HG02943 (cell line): ENCODE results near the gene EXD3.
A peak's percentile ranks its signal among the peaks of the same experiment; 100 is the strongest.

Experiments used
- ATAC-seq: cut with Tn5 transposase; IDR thresholded peaks from one replicate; pipeline ENCODE4 v1.9.1; 2021; ENCODE audit warnings: mild to moderate bottlenecking, low read depth, moderate library complexity; ENCODE audit not compliant: unreplicated experiment

EXD3 gene

DNA sequence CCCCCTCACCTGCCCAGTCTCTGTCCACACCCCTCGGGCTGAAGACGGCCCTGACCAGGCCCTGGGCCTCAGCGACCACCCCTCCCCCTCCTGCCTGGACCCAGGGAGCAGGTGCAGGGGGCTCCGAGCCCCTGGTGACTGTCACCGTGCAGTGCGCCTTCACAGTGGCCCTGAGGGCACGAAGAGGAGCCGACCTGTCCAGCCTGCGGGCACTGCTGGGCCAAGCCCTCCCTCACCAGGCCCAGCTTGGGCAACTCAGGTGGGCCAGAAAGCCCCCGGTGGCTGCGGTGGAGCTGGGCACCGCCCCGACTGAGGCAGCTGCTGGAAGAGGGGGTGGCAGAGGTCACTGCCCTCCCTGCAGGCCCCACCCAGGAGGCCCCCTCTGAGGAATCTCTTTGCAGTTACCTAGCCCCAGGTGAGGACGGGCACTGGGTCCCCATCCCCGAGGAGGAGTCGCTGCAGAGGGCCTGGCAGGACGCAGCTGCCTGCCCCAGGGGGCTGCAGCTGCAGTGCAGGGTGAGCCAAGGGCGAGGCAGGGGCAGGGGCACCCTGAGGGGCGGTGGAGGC is 10.5 kb upstream of the EXD3 start:
- ATAC-seq = no peak

DNA sequence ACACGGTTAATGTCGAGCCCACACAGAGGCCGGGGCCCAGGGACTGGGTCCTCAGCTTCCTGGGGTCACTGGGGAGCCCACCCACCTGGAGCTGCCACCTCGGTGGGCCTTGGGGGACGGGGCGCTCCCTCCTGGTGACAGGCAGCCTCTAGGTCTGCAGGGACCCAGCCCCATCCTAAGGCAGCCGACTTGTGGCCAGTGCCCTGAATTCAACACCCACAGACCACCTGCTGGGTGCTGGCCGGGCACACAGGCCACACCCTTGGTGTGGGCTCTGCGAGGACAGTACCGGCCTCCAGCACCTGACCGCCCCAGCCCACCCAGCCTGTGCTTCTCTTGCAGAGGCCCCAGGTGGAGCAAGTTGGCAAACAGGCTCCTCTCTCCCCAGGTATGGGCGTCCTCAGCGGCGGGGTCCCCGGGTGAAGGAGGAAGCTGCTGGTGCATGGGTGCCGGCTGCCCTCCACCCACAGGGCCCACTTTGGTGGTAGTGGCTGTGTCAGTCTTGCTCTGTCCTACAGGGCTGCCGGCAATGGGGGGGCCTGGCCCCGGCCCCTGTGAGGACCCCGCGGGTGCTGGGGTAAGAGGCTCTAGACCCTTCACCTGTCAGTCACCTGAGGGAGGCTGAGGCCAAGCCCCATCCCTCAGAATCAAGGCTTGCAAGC is 9.9 kb upstream of the EXD3 start:
- no peak for ATAC-seq

DNA sequence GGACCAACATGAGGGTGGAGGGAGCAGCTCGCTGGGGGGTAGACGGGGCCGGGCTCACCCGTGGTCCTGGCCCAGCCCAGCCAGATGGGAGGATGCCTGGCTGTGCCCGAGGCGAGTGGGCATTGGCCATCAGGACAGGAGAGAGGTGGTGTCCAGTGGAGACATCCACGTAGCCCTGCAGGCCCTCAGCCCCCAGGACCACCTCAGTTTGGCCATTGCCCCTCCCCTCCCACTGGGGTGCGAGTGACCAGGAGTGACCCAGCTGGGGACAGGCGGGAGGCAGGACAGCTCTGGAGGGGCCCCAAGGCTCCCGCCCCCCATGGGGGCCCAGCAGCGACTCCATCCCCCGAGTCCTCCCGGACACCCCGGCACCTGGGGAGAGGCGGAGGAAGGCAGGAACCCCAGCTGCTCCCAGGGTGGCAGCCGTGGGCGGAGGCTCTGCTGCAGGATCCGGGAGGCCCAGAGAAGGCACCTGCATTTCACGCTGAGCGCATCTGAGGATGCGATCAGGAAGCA is 8.5 kb upstream of the EXD3 start:
- ATAC-seq = no peak

DNA sequence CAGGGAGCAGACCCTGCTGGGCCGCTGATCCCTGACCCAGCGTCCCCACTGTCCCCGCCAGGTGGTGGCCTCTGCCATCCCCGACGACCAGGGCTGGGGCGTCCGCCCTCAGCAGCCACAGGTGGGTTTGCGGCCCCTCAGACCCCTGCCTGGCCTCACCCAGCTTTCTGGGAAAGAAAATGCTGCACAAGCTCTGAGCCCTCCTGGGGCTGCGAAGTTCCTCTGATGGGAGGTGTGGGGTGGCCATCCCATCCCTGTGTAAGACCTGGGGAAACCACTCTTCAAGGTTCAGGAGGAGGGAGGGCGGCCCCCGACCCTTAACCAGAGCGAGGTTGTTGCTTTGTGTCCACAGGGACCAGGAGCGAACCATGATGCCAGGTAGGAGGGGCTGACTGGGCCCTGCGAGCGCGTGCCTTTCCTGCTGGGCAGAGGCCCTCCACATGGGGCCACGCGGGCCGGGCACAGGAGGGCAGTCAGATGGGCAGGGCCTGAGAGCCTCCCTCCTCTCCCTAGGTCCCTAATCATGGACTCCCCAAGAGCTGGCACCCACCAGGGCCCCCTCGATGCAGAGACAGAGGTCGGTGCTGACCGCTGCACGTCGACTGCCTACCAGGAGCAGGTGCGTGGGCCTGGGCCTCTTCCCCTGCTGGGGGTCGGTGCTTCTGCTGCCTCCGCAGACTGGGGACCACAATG is 7.9 kb upstream of the EXD3 start:
- no peak for ATAC-seq

DNA sequence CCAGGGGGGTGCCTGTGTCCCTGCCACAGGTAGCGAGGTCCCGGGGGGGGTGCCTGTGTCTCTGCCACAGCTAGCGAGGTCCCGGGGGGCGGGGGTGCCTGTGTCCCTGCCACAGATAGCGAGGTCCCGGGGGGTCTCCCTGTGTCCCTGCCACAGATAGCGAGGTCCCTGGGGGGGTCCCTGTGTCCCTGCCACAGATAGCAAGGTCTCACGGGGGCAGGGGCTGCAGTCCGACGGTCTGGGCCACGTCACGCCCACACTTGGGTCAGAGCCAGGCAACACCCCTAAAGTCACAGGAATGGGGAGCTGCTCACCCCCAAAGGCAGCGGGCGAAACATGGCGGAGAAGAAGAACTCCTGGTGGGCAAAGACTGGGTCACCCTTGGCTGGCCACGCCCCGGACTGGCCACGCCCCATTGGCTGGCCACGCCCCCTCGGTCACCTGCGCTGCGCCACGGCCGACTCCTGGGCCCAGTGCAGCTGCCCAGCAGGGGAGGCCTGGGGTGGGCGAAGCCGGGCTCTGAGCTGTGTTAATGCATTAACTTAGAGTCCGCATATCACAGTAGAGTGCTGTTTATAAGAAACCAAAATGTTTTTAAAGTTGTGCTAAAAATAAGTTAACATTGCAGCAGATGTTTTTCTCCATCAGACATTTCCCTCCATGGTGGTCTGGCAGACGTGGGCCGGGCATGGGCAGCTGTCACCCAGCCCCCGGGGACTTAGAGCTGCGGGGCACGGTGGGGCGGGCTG is 7.2 kb upstream of the EXD3 start:
- no peak for ATAC-seq

DNA sequence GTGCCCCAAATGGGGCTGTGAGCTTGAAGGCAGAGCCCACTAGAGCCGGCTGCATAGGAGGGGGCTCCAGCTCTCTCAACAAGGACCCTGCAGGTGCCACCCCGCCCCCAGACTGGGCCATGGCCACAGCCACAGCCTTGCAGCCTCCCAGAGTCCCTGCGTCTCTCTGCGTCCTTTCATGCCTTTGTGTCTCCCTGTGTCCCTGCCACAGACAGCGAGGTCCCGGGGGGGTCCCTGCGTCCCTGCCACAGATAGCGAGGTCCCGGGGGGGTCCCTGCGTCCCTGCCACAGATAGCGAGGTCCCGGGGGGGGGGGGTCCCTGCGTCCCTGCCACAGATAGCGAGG is 6.6 kb upstream of the EXD3 start:
- ATAC-seq = no peak

DNA sequence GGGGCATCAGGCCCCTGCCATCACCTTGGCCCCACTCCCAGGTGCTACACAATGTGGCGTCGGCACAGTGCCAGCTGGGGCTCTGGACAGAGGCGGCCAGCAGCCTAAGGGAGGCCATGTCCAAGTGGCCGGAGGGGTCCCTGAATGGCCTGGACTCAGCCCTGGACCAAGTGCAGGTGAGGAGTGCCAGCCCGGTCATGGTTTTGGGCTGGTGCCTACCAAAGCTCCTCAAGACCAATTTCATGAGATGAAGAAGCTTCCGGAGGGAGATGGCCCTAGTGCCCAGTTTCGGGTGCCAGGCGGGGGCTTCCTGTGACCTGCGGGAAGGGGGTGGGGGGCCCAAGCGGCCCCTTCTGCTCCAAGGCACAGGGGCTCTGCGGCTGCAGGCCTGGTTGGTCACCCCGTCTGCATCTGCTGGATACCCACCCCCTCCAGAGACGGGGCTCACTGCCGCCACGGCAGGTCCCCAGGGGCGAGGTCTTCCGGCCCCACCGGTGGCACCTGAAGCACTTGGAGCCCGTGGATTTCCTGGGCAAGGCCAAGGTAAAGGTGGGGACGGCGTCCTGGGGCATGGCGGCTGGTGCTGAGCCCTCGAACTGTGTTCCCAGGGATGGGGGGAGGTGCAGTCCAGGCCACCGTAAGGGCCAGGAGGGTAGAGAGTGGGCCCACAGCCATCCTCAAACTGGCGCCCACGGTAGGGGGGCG is 6.0 kb upstream of the EXD3 start:
- ATAC-seq = no peak

DNA sequence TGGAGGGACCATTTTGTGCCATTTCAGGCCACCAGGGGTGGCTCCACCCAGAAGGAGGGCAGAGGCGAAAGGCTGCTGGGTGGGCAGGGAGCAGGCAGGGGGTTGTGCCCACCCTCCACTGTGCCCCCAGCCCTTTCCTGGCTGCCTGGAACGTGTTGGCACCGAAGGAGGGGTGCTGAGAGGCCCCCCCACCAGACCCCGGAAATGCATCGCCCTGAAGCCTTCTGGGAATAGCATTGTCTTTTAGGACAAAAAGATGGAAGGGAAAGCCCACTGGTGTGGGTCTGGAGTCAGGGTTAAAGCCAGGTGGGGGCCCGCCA is 5.3 kb upstream of the EXD3 start:
- ATAC-seq = no peak

DNA sequence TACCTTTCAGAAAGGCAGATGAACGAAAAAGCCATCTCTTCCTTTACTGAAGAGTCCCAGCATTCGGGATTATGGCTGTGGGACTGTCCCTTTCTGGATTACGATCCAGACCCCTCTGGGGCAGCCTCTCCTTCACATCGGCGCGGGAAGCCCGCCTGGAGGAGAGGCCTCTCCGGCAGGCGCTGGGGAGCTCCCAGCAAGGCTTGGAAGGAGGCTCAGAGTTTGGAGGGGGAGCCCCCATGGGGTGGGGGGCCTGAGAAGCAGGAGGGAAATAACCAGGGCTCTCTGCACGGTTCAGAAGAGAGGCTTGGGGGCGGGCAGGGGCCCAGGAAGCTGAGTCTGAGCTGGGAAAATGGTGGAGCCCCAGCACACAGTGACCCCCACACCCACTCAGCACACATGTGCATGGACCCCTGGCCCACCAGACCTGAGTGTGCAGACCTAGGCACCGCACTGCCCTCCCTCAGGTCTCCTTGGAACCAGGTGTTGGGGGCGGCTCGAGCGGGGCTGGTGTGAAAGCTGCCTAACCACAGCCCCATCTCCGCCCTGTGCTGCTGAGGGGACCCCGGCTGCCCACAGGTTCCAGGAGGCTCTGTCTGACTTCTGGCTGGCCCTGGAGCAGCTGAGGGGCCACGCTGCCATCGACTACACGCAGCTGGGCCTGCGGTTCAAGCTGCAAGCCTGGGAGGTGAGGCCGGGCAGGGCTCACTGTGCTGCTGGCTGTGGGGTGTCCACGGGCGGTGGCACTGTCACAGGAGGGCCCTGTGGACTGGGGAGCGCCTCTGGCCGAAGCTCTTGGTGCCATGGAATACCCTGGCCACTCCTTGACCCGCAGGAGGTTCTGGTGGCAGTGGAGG is 4.7 kb upstream of the EXD3 start:
- ATAC-seq = no peak

DNA sequence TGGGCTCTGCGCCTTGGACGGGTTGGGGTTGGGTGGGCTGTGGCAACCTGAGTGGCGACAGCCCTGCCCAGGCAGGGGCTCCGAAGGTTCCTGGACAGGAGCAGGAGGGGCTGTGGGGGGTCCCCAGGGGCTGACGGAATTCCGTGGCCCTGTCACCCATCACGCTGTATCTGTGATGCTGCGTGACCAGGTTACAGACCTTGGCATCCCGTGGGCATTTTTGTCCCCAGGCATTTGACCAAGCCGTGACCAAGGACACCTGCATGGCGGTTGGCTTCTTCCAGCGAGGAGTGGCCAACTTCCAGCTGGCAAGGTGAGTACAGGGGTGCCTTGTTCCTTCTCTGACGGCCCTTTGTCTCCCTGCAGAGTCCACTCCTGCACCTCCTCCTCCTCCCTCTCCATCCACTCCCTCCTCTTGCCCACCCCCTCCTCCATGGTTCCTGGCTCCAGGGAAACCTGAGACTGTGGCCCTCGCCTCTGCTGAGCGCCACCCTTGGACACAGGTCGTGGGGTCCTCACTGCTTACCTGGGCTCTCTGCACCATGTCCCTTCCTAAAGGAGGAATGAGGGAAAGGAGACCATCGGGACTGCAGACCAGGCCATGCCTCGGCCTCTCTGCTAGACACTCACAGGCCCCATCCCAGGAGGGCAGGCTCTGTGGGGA is 3.2 kb upstream of the EXD3 start:
- ATAC-seq = no peak

DNA sequence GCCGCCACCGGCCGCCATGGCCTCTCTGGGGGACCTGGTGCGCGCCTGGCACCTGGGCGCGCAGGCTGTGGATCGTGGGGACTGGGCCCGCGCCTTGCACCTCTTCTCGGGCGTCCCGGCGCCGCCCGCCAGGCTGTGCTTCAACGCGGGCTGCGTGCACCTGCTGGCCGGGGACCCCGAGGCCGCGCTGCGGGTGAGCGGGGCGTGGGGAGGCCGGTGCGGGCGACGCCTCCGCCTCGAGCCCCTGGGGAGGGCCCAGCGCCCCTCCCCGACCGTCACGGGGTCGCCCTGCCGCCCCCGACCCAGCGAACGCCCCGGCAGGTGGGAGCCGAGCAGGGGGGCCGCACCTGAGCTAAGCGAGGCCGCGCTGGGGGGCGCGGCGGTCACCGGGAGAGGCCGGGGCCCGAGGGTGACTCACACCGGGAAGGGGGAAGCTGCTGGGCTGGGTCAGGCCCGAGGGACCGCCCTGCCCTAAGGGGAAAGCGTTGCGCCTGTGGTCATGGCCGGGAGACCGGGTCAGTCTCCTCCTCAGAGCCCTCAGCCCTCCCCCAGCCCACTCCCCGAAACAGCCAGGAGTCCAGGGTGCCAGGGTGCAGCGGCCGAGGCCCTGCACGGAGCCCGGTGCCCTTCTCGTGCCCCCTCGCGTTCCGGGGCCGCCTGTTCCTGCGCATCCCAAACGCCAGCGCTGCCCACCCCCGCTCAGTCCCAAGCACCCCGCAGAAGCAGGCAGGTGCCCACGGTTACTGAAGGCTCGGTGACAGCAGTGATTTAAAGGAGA is 741 bp upstream of the EXD3 start:
- ATAC-seq = peak; percentile 29

DNA sequence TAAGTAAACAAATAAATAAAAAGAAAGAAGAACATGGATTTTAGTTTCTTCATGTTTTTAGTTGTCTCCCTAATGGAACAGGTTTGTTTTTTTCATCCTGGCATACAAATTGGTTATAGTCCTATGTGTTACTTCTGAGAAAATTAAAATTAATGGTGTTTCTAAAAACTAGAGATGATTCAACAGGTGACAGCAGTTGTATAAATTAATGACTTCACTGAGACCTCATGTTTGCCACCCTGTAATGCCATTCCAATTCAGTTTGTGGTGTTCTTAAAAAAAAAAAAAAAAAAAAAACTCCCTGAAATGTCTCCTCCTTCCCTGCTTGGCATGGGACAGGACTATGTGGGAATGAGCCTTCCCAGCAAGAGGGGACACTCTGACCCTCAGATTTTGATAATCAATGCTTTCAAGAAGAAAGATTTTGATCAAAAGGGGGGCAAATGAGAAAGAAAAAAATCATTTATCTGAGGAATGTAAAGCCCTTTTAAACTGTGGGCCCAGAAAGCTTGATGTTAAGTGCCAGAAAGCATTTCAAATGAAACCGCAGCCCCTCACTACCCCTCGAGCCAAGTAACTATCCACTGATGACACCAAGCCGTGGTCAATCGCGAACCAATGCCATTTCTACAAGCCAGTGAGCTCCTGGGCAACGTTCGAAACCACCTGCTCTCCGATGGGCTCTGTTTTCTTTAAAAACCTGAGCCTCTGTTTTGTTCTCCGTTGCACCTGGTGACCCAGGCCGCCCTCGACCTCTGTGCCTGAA is 941 bp downstream of the EXD3 start:
- no peak for ATAC-seq

DNA sequence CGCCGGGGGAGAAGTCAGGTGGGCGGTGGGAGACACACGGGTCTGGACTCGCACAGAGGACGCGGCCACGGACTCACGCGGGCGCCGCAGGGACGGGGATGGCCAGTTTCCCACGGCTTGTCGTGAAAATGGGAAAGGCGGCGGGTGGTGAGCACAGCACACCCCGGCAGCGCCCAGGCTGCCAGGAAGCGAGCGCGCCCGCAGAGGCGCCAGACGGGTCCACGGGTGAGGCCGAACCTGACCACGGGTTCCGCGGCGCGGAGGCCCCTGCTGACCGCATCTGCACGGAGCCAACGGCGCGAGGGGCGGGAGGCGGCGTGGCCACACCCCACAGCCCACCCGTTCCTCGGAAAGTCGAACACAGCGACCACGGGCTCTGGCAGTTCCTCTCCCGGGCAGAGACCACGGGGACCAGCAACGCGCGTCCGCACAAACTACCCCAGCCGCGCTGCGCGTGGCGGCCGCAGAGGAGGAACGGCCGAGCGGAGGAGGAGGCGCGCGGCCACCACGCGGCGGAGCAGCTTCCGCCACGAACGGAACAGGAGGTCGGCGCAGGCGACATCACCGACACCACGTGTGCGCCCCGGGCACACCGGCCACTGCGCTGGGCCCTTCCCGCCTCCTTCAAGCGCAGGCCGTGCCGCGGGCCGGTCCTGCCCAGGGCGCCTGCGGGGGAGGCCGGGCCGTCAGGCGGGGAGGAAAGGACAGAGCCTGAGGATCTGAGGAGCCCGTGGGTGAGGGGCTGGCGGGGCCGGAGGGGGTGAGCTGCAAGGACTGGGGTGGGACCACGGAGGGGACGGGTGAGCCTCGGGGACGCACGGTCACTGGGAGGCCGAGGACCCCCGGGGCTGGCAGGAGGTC is 5.6 kb downstream of the EXD3 start:
- no peak for ATAC-seq

DNA sequence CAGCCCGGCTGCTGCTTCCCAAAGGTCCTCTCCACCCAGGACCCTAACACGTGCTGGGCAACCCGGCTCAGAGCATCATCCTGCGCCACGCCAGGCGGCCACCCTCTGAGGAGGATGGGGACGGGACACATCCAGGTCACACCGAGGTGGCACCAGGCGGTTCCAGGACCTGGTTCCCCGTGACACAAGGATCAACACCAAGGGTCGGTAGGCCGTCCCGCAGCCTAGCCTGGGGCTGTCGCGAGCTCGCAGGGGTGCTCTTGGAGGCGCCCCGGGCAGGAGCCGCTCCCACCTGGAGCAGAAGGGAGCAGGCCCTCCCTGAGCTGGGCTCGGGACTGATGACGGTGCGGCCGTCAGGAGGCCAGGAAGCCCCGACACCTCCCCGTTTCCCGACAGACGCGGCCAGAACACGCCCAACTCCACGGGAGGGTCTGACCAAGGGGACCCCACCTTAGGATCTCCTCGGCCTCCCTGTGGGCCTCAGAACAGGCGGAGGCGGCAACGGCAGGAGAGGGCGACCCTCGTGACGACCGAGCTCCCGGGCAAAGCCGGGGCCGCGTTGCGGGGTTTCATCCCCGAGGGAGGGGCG is 6.3 kb downstream of the EXD3 start:
- no peak for ATAC-seq

DNA sequence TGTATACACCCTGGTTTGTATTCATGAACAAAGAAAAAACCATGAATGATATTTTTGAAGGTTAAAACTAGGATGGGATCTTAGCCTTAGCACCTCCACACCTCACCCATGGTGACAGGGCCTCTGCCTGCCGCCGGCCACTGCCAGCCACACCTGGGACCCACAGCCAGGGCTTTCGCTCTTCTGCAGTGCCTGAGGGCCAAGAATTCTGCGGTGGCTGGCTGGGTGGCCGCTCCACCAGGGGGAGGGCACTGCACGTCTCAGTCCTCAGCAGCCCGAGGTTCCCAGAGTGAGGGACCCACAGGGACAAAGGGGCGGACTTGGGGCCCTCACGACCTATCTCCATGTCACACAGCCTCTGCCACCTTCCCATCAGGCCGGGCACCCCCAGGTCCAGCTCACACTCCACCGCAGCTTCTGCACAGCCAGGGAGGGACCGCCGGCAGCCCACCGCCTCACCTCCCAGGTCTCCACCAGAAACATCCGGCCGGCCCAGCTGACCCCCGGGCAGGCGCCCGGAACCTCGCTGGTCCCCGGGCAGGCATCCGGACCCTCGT is 6.9 kb downstream of the EXD3 start:
- no peak for ATAC-seq

DNA sequence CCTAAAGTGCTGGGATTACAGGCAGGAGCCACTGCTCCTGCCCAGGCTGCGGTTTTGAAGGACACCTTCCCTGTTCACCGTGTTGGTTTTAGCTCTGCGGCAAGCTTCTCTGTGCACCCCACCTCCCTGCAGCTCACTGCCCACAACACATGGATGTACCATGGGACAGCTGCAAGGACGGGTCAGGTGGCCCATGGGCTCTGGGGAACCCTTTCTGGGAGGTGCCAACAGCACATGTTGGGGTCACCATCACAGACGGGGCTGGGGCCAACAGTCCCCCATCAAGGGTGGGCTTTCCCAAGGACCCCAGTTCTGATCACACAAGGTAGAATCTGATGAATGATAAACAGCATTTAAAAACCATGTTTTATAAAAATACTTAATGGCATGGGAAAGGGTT is 7.5 kb downstream of the EXD3 start:
- ATAC-seq = no peak
